Left ventricle myocardium inferior (tissue), 1 donor: Measurements from ENCODE around the gene TAF5. TPM values are rescaled to one million over a fixed set of nuclear protein-coding genes. Genes with fewer than 3 reads are reported as not detected.
A peak's percentile ranks its signal among the peaks of the same experiment; 100 is the strongest.
"Not testable (repeated sequence)": the region's sequence is repeated elsewhere in the genome, so short reads cannot be mapped to it uniquely, and the experiment has no call there.

ENCODE experiments used
- DNase-seq: peaks from one replicate; pipeline ENCODE4 v3.0.0-alpha.2; 2020
- H3K27ac ChIP-seq: fragments of 200-600 bp; replicated peaks from 2 replicates; pipeline ENCODE4 v1.8.0; 2021
- H3K27me3 ChIP-seq: fragments of 200-600 bp; 2 replicates; pipeline ENCODE4 v1.8.0; 2021; ENCODE audit warnings: low read depth
- H3K36me3 ChIP-seq: fragments of 200-600 bp; 2 replicates; pipeline ENCODE4 v1.8.0; 2021
- H3K4me1 ChIP-seq: fragments of 200-600 bp; 2 replicates; pipeline ENCODE4 v1.8.0; 2021
- H3K4me3 ChIP-seq: fragments of 200-600 bp; 2 replicates; pipeline ENCODE4 v1.8.0; 2021; ENCODE audit warnings: mild to moderate bottlenecking, moderate library complexity
- H3K9me3 ChIP-seq: fragments of 200-600 bp; replicated peaks from 2 replicates; pipeline ENCODE4 v1.8.0; 2021
- CTCF ChIP-seq: fragments of 200-600 bp; IDR thresholded peaks from 2 replicates; pipeline ENCODE4 v1.8.0; 2021; ENCODE audit warnings: antibody characterized with exemption, mild to moderate bottlenecking, borderline replicate concordance
- intact Hi-C: fragments of 100-400 bp; cut with micrococcal nuclease; formaldehyde crosslinking; loops from one replicate; pipeline ENCODE4 v1.11.0; 2022
- total RNA-seq: library from RNA; stranded (reverse); fragmentation: NEBNext Ultra II Directional; extraction: Animal tissue kit (Norgen Biotek cat#: 25700); gene quantifications from one replicate; pipeline ENCODE4 v1.2.1, GENCODE V29; 2021
- donor health status: DM: no; HTN: yes; CAD: no; lungs with severe emphysema.

The TAF5 gene
- total RNA-seq, 1 donor from 2014 or later: 2.4 TPM

GRCh38 chr10:103350175-103350516 is 17.6 kb upstream of the TAF5 start:
- no peaks in the 10 kb centered on the region for H3K27me3 ChIP-seq
- peak overlapping the region; percentile 86 for H3K27ac ChIP-seq
- no peak for DNase-seq
- intact Hi-C loops: no loop called here
- H3K36me3 ChIP-seq: peaks cover 39% of the 10 kb centered on the region
- no peak for TF ChIP-seq CTCF
- peaks cover 24% of the 10 kb centered on the region for H3K4me1 ChIP-seq
- H3K4me3 ChIP-seq: peak overlapping the region; percentile 91
- no peaks in the 10 kb centered on the region for H3K9me3 ChIP-seq

GRCh38 chr10:103350517-103351260 is 17.1 kb upstream of the TAF5 start, which contains the start of gene PCGF6:
TSS of gene PCGF6 (minus strand) at chr10:103351140. CDS start at chr10:103351066, 74 bp downstream.
- Histone ChIP-seq H3K36me3 (peaks cover 34% of the 10 kb centered on the region), H3K27me3 (no peaks in the 10 kb centered on the region), H3K4me1 (peaks cover 24% of the 10 kb centered on the region), H3K4me3 (peak within 1 kb of the TSS; percentile 91), H3K27ac (peak within 1 kb of the TSS; percentile 86), H3K9me3 (no peaks in the 10 kb centered on the region)
- TF ChIP-seq CTCF: peak; percentile 37
- intact Hi-C loops: no loop called here
- DNase-seq: peak; percentile 85

- no peak for DNase-seq
- no peak overlapping the region for H3K27ac ChIP-seq
- peaks cover 8% of the 10 kb centered on the region for H3K36me3 ChIP-seq
- H3K4me3 ChIP-seq: no peak overlapping the region
- no peaks in the 10 kb centered on the region for H3K9me3 ChIP-seq
- H3K27me3 ChIP-seq: no peaks in the 10 kb centered on the region
- TF ChIP-seq CTCF: no peak
- intact Hi-C loops: no loop called here
- H3K4me1 ChIP-seq: peaks cover 24% of the 10 kb centered on the region
These were observed 14.5 kb upstream of the TAF5 start for GRCh38 chr10:103353281-103353680.

- DNase-seq, intact Hi-C loops, H3K27ac ChIP-seq, H3K9me3 ChIP-seq, H3K36me3 ChIP-seq, H3K27me3 ChIP-seq, H3K4me3 ChIP-seq: not testable (repeated sequence)
- peaks cover 20% of the 10 kb centered on the region for H3K4me1 ChIP-seq
These were observed 13.2 kb upstream of the TAF5 start for GRCh38 chr10:103354567-103354966.

DNA sequence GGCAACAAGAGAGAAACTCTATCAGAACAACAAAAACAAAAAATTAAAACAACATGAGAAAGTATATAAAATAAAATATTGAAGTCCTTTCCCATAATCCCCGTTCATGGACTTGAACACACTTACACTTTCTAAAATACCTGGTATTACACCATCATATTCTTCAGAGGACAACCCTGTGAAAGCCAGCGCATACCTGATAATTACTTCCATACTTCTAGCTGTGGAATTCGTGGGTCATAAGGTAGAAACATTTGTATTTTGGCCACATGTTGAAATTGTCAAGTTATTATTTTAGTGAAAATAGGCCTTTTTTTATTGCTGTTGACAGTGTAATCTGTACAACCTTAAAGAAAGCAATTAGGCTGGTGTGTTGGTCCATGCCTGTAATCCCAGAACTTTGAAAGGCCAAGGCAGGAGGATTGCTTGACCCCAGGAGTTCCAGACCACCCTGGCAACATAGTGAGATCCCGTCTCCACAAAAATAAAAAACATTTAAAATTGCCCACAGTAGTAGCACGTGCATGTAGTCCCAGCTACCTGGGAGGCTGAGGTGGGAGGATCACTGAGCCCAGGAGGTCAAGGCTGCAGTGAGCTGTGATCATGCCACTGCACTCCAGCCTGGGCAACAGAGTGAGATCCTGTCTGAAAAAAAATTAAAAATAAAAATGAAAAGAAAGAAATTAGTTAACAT is 11.7 kb upstream of the TAF5 start:
- peaks cover 6% of the 10 kb centered on the region for H3K4me1 ChIP-seq
- H3K27me3 ChIP-seq: no peaks in the 10 kb centered on the region
- H3K9me3 ChIP-seq: no peaks in the 10 kb centered on the region
- no peak overlapping the region for H3K27ac ChIP-seq
- no peak for TF ChIP-seq CTCF
- DNase-seq: no peak
- H3K36me3 ChIP-seq: no peaks in the 10 kb centered on the region
- intact Hi-C loops: no loop called here
- no peak overlapping the region for H3K4me3 ChIP-seq

DNA sequence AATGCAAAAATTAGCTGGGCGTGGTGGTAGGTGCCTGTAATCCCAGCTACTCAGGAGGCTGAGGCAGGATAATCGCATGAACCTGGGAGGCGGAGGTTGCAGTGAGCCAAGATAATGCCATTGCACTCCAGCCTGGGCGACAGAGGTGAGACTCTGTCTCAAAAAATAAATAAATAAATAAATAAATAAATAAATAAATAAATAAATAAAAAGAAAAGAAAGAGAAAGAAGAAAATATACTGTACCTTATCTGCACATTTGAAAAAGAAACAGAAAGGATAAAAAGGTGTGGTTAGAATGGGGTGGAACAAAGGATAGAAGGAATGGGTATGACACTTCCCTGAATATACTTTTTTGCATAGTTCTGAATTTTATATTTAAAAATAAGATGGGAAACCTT is 8.3 kb upstream of the TAF5 start:
- H3K27me3 ChIP-seq, H3K9me3 ChIP-seq, H3K4me3 ChIP-seq, H3K27ac ChIP-seq, intact Hi-C loops, H3K4me1 ChIP-seq, H3K36me3 ChIP-seq, DNase-seq: not testable (repeated sequence)

- not testable (repeated sequence) for H3K4me1 ChIP-seq
These were observed 7.0 kb upstream of the TAF5 start for GRCh38 chr10:103360791-103361190.

More at GRCh38 chr10:103360791-103361190, 7.0 kb upstream of the TAF5 start:
- H3K27me3 ChIP-seq, H3K4me3 ChIP-seq, H3K36me3 ChIP-seq, DNase-seq, H3K27ac ChIP-seq, H3K9me3 ChIP-seq, intact Hi-C loops: not testable (repeated sequence)
